ENCODE results near the gene LHX5. TPM values are rescaled to one million over a fixed set of nuclear protein-coding genes. Genes with fewer than 3 reads are reported as not detected.

The LHX5 gene
- total and polyA plus RNA-seq, 12 donors: not detected

- peak overlapping the region in 6 of 10 donors; percentile 73 to 93 (median 80) for H3K27ac ChIP-seq
- TF ChIP-seq CTCF (IDR thresholded peaks at IDR 0.05): no peak
- H3K4me1 ChIP-seq: peaks cover 0 to 38% (median 9%) of the 10 kb centered on the region in 9 donors
- 77 to 86% methylated on average over 6 of the region's 6 CpGs for WGBS, 2 donors
- no peaks in the 10 kb centered on the region for H3K36me3 ChIP-seq
- peak in 2 of 8 donors; percentile 10 to 16 for ATAC-seq
- intact Hi-C loops (cut with DNase I): loop anchor here in 8 of 10 donors (2.0 to 10.0 kb wide), 5 partner anchors 108 to 228 kb away; no protein-coding TSS in a partner anchor
- H3K27me3 ChIP-seq: peaks cover 0 to 5% (median 0%) of the 10 kb centered on the region in 7 donors
- H3K4me3 ChIP-seq: peak overlapping the region in 9 of 10 donors; percentile 18 to 71 (median 60)
- no peaks in the 10 kb centered on the region for H3K9me3 ChIP-seq
- DNase-seq: no peak
Observed at GRCh38 chr12:113422886-113423669, 48.6 kb downstream of the LHX5 start.

- ATAC-seq (peak; percentile 82 to 93 (median 90)), DNase-seq (peak; percentile 56 to 68)
- intact Hi-C loops (cut with DNase I): loop anchor here in 8 of 10 donors (2.0 to 10.0 kb wide), 5 partner anchors 107 to 227 kb away; no protein-coding TSS in a partner anchor
- Histone ChIP-seq H3K4me3 (peak within 1 kb of the TSS in 9 of 10 donors; percentile 18 to 71 (median 60)), H3K4me1 (peaks cover 0 to 44% (median 9%) of the 10 kb centered on the region in 9 donors), H3K36me3 (no peaks in the 10 kb centered on the region), H3K27me3 (no peaks in the 10 kb centered on the region), H3K9me3 (no peaks in the 10 kb centered on the region), H3K27ac (peak within 1 kb of the TSS in 6 of 10 donors; percentile 73 to 93 (median 80))
- 8 to 9% methylated on average over 13 of the region's 13 CpGs for WGBS, 2 donors
- TF ChIP-seq CTCF (IDR thresholded peaks at IDR 0.05): no peak
Observed at GRCh38 chr12:113422030-113422885, 49.4 kb downstream of the LHX5 start, which contains the start of gene SDSL. Gene SDSL (plus strand): TSS chr12:113422380. CDS start chr12:113427983, 5,603 bp downstream.

- 68 to 76% methylated on average over 2 of the region's 2 CpGs for WGBS, 2 donors
- intact Hi-C loops (cut with DNase I): loop anchor here in 8 of 10 donors (5.0 to 10.0 kb wide), 4 partner anchors 106 to 226 kb away; no protein-coding TSS in a partner anchor
Observed at GRCh38 chr12:113420996-113421595, 50.6 kb downstream of the LHX5 start.

More at GRCh38 chr12:113420996-113421595, 50.6 kb downstream of the LHX5 start:
- H3K4me1 ChIP-seq: peaks cover 0 to 50% (median 9%) of the 10 kb centered on the region in 9 donors
- no peak overlapping the region for H3K4me3 ChIP-seq
- DNase-seq (no peak), ATAC-seq (no peak)
- no peaks in the 10 kb centered on the region for H3K27me3 ChIP-seq
- no peaks in the 10 kb centered on the region for H3K9me3 ChIP-seq
- TF ChIP-seq CTCF (IDR thresholded peaks at IDR 0.05): no peak
- H3K27ac ChIP-seq: peak overlapping the region in 1 of 10 donors; percentile 93
- no peaks in the 10 kb centered on the region for H3K36me3 ChIP-seq
